Left hindlimb (tissue), 1 donor: ENCODE results near the gene PRRT4.

ENCODE experiments used
- DNase-seq: peaks from one replicate; pipeline ENCODE4 v3.0.0-alpha.2; 2018

PRRT4 gene

GRCh38 chr7:128361411-128362379, at the start of gene PRRT4:
Gene PRRT4, minus strand, starts transcription at chr7:128361690.
- peak; percentile 55 for DNase-seq

- DNase-seq, result no peak
These were observed 48.9 kb upstream of the PRRT4 start for GRCh38 chr7:128410451-128410753.

- DNase-seq, result peak; percentile 91
These were observed 48.3 kb upstream of the PRRT4 start, which contains the start of gene IMPDH1 for GRCh38 chr7:128409596-128410450. Gene IMPDH1, minus strand, starts transcription at chr7:128409982. Its CDS starts 81 bp downstream, at chr7:128409901.

- no peak for DNase-seq
These were observed 47.5 kb upstream of the PRRT4 start for GRCh38 chr7:128408709-128409595.

GRCh38 chr7:128407751-128408708, 46.5 kb upstream of the PRRT4 start:
- DNase-seq, result no peak

GRCh38 chr7:128407233-128407589, 45.7 kb upstream of the PRRT4 start:
- no peak for DNase-seq

- DNase-seq, result no peak
These were observed 45.1 kb upstream of the PRRT4 start for GRCh38 chr7:128406314-128407232.

- DNase-seq, result peak; percentile 62
These were observed 44.2 kb upstream of the PRRT4 start for GRCh38 chr7:128405471-128406313.

GRCh38 chr7:128404886-128405470, 43.5 kb upstream of the PRRT4 start:
- DNase-seq, result no peak

- no peak for DNase-seq
These were observed 42.7 kb upstream of the PRRT4 start for GRCh38 chr7:128404143-128404681.

GRCh38 chr7:128403676-128404075, 42.2 kb upstream of the PRRT4 start:
- DNase-seq, result no peak

GRCh38 chr7:128402356-128402755, 40.9 kb upstream of the PRRT4 start:
- DNase-seq, result no peak

GRCh38 chr7:128400566-128400965, 39.1 kb upstream of the PRRT4 start:
- no peak for DNase-seq

- DNase-seq, result no peak
These were observed 38.5 kb upstream of the PRRT4 start for GRCh38 chr7:128399991-128400390.

GRCh38 chr7:128398841-128399135, 37.3 kb upstream of the PRRT4 start:
- no peak for DNase-seq

- DNase-seq, result peak; percentile 72
These were observed 36.7 kb upstream of the PRRT4 start for GRCh38 chr7:128398016-128398840.

- DNase-seq, result no peak
These were observed 34.9 kb upstream of the PRRT4 start for GRCh38 chr7:128396357-128396756.

GRCh38 chr7:128395748-128396147, 34.3 kb upstream of the PRRT4 start:
- DNase-seq, result no peak
